Measurements from ENCODE around the gene HOXD4. TPM values are rescaled to one million over a fixed set of nuclear protein-coding genes. Genes with fewer than 3 reads are reported as not detected.

HOXD4 gene
- 60.4 TPM for polyA plus RNA-seq (ENCODE audit: insufficient read length)
- long read RNA-seq, donor 1, transcript HOXD4-201 (2 exons, 1,464 nt): major isoform, 47 of 47 reads
- long read RNA-seq, donor 1, partial matches to known transcripts: 0 of 47 reads
- long read RNA-seq, donor 1, other reads (novel, unspliced or antisense): 0 of 47 reads
- long read RNA-seq, donor 2, transcript HOXD4-201 (2 exons, 1,464 nt): major isoform, 46 of 46 reads
- long read RNA-seq, donor 2, partial matches to known transcripts: 0 of 46 reads
- long read RNA-seq, donor 2, other reads (novel, unspliced or antisense): 0 of 46 reads
- long read RNA-seq, donor 3, transcript HOXD4-201 (2 exons, 1,464 nt): major isoform, 31 of 31 reads
- long read RNA-seq, donor 3, partial matches to known transcripts: 0 of 31 reads
- long read RNA-seq, donor 3, other reads (novel, unspliced or antisense): 0 of 31 reads
- long read RNA-seq, donor 4, transcript HOXD4-201 (2 exons, 1,464 nt): major isoform, 5 of 5 reads
- long read RNA-seq, donor 4, partial matches to known transcripts: 0 of 5 reads
- long read RNA-seq, donor 4, other reads (novel, unspliced or antisense): 0 of 5 reads
- long read RNA-seq, donor 5, transcript HOXD4-201 (2 exons, 1,464 nt): major isoform, 40 of 40 reads
- long read RNA-seq, donor 5, partial matches to known transcripts: 0 of 40 reads
- long read RNA-seq, donor 5, other reads (novel, unspliced or antisense): 0 of 40 reads
- long read RNA-seq, donor 6, transcript HOXD4-201 (2 exons, 1,464 nt): major isoform, 17 of 17 reads
- long read RNA-seq, donor 6, partial matches to known transcripts: 0 of 17 reads
- long read RNA-seq, donor 6, other reads (novel, unspliced or antisense): 0 of 17 reads
- long read RNA-seq, donor 7, transcript HOXD4-201 (2 exons, 1,464 nt): major isoform, 54 of 54 reads
- long read RNA-seq, donor 7, partial matches to known transcripts: 0 of 54 reads
- long read RNA-seq, donor 7, other reads (novel, unspliced or antisense): 0 of 54 reads
- long read RNA-seq, donor 8, transcript HOXD4-201 (2 exons, 1,464 nt): major isoform, 26 of 26 reads
- long read RNA-seq, donor 8, partial matches to known transcripts: 0 of 26 reads
- long read RNA-seq, donor 8, other reads (novel, unspliced or antisense): 0 of 26 reads

DNA sequence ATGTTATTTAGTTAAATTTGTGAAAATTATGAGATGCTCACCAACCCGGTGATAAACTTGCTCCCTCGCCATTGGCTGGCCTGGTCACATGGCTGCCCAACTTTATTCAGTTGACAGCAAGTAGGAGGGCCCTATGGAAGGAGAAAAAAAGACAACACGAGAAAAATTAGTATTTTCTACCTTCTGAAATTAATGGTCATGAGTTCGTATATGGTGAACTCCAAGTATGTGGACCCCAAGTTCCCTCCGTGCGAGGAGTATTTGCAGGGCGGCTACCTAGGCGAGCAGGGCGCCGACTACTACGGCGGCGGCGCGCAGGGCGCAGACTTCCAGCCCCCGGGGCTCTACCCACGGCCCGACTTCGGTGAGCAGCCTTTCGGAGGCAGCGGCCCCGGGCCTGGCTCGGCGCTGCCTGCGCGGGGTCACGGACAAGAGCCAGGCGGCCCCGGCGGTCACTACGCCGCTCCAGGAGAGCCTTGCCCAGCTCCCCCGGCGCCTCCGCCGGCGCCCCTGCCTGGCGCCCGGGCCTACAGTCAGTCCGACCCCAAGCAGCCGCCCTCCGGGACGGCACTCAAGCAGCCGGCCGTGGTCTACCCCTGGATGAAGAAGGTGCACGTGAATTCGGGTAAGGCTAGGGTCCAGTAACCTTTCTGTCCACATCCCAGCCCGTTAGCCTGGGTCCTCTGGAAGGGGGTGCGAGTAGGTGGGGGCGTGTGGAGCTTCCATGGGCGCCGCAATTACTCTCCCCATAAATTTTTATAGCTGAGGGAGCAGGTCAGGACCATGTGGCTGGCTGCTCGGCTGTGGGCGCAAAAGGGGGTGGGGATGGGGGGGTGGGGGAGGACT is at the start of gene HOXD4:
Gene HOXD4, plus strand, starts transcription at position 109 of the 846 bp plus-strand sequence. Its CDS starts 84 bp downstream, at position 193.
- no peak for DNase-seq

DNA sequence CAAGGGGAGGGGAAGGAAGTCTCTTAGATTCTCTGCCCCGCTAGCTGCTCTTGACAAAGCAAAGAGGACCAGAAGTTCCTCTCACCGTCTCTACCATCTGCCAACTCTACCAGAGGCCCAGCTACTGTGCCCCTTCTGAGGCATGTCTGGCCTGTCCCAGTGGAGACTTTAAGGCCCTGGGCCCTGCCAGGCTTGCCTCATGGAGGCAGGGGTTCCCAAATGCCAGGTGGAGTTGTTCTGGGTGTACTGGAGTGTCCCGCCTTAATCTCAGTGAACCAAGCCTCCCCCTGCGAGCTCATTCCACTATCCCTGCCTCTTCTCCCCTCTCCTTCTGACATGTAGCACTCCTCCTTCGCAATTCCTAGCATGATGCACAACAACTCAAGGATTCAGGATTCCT is 49.5 kb upstream of the HOXD4 start:
- DNase-seq: no peak

DNA sequence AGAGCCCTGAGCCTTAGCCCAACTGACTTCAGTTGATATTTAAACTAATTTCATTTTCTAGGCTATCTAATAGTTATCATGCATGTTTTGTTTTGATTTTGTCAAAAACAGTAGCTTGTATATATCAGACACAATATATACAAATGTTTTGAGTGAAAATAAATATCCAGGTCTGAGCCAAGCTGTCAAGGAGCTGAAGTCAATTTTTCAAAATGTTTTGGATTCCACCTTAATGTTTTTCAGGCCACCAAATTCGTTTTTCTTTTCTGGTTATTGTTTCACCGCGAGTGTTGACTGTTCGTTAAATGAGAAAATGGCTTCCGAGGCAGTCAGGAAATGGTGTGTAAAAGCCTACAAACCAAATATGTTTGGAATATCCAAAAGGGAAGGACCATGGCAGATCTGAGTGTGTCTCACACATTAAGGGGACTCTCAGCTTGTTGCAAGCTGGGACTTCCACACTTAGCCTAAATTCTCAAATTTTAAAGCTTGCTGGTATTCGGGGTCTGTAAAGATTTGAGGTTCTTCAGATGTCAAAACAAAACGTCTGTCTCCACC is 49.0 kb upstream of the HOXD4 start:
- no peak for DNase-seq

DNA sequence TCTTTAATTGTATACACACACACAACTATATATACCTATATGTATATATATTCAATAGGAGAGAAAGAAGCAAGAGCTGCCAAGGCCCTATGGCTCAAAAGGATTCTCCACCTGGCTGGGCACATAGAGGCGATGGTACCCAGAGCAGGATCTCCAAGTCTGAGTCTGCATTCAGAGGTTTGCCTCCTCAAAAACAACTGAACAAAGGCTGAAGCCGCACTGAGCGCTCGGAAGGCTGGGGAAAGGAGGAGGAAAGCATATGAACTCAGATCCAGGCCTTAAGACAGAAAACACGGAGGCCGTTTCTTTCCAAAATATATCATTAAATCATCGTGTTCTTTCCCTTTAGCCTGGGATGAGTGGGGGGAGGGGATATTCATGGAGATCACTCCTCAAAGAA is 48.2 kb upstream of the HOXD4 start:
- DNase-seq: no peak

DNA sequence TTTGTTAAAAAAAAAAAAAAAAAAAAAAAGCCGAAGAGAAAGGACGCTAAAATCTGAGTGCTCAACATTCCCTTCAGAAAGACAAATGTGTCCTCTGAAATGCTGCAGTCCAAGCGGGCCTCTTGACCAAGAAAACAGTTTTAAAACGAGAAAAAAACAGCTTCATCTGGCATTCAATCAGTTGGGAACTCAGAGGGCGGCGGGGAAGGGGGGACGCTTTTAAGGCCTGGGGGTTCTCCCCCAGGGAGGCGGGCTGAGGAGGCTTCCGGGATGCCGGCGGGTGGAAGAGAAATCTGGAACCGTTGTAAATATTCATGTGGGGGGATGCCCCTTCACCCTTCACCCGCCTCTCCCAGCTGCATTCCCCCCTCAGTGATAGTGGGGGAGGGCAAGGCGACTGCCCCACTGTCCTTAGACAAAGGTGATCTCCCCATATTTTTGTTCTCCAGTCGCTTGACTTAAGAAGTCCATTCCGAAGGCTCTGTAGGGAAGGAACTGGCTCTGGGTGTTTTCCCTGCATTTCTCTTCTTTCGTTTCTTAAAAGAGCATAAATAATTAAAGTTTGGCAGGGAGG is 47.5 kb upstream of the HOXD4 start:
- DNase-seq: no peak

DNA sequence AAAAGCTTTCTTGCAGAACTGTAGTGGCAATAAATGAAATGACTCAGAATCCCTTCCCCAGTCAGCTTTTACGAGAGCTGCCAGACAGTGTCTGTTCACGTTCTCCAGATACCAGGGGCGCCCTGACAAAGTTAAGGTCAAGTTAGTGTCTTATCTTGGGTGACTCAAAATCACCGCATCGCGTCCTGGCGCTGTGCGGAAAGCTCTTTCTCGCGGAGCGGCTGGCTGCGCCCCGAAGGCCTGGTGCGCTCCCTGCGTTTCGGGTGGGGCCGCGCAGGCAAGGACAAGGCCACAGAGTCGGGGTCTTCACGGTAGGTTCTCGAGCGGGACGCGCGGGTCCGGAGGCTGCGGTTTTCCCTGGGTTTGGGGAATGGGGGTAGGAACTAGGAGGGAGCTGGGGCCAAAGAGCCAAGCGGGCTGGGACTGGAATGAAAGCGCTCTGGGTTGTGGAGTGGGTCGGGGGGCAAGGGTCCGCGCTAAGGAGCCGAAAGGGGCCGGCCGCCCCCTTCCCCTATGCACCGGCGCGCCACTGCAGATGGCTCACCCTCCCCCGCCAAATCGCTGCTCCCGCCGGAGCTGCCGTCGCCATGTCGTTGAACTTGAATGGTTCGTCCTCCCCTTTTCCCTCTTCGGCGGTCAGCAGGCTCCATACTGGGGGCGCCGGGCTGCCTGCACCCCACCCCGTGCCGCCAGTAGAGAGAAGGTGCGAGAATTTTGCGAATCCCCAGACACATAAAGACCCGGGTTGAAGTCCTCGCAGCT is 46.9 kb upstream of the HOXD4 start:
- DNase-seq: no peak

DNA sequence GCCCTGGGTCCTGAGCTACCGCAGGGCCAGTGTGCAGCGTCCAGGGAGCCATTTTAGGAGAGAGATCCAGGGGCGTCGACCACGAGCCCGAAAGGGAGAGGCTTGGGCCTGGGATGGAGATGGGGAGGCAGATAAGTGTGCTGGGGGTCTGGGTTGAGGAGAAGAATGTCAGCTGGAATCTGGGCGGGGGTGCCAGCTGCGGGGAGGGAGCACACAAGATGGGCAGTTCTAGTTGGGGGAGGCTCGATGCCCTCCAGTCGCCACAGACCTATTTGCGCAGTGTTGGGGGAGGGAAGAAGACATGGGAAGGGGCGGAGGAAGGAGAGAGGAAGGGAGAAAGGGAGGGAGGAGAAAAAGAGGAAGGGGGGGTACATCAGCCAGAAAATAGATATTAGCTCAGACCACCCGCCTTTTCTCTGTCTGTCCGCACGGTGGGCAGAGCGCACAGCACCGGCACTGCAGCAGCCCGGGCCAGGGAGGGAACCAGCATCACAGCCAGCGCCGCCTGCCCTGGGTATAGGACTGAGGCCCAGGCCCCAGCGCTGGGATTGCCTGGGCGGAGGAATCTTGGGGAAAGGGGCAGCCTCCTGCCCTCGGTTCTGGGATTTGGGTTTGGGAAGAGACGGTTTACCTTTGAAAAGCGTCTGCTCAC is 46.1 kb upstream of the HOXD4 start:
- DNase-seq: no peak

DNA sequence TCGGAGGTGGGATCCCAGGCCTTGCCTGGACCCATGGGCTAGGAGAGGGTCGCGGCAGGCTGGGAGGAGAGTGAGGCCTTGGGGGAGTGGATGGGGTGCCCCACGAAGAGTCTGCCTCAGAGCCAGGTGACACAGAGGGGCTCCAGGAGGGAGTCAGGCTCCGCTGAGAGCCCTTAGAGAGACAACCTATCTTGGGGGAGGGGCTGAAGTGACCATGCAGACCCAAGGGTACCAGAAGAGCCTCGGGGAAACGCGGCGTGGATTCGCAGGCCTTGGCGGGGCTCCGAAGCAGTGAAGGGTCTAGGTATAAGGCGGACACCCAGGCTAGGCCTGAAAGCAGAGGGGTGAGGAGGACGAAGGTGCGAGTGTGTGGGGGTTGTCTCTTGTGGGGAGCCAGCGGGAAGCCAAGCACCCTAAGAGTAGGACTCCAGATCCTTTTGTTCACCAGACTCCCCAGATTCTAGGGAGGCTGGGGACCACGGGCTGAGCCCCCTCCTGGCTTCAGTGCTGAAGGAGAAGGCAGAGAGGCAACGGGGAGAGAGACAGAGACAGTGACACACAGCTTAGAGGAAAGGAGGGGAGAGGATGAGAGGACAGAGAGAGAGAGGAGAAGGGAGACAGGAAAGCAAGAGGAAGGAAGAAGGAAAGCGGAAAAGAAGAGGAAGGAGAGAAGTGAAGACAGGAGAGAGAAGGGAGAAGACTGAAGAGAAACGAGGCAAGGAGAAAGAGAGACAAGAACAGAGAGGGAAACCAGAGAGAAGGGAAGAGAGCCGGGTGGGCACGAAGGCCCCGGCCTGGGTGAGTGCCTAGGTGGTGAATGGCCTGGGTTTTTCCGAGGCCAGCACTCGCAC is 45.4 kb upstream of the HOXD4 start:
- no peak for DNase-seq

DNA sequence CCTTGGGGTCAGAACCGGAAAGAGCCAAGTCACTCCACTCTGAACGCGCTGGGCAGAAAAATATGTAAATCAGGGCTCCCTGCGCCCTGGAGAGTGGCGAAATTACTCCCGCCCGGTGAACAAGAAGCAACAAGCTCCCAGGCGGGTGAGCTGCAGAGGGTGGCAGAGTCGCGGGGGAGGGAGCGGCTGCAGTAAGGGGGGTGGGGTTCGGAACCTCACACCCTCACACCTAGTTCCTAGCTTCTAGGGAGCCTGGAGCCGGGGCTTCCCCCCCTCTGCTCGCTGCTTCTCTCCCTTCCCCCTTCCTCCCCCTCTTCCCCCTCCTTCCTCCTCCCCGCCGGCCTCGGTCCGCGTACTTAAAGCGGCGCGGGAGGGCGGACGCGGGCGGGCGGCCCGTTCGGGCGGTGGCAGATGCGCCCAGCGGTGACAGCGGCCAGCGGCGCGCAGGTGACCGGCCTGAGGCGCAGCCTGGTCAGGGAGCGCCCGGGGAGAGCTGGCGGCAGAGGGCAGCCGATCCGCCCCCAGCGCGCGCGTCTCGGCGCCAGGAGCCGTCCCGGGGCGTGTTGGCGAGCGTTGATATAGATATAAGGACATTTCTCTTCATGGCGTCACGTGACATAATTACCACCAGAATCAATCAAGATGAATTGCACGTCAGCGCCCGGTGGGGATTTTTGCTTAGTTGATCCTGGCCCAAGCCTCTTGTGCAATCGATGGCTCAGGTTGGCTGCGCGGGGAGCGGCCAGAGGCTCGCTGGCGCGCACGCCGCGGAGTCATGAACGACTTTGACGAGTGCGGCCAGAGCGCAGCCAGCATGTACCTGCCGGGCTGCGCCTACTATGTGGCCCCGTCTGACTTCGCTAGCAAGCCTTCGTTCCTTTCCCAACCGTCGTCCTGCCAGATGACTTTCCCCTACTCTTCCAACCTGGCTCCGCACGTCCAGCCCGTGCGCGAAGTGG is 44.5 kb upstream of the HOXD4 start, which contains the start of gene HOXD11:
Gene HOXD11, plus strand, starts transcription at position 700 of the 959 bp plus-strand sequence. Its CDS starts 76 bp downstream, at position 776.
- no peak for DNase-seq

DNA sequence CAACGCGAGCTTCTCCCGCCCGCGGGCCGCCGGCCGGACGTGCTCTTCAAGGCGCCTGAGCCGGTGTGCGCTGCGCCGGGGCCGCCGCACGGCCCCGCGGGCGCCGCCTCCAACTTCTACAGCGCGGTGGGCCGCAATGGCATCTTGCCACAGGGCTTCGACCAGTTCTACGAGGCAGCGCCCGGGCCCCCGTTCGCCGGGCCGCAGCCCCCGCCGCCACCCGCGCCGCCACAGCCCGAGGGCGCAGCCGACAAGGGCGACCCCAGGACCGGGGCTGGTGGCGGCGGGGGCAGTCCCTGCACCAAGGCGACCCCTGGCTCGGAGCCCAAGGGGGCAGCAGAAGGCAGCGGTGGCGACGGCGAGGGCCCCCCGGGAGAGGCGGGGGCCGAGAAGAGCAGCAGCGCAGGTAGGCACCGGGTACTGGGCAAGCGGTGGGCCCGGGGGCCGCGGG is 43.6 kb upstream of the HOXD4 start:
- no peak for DNase-seq

DNA sequence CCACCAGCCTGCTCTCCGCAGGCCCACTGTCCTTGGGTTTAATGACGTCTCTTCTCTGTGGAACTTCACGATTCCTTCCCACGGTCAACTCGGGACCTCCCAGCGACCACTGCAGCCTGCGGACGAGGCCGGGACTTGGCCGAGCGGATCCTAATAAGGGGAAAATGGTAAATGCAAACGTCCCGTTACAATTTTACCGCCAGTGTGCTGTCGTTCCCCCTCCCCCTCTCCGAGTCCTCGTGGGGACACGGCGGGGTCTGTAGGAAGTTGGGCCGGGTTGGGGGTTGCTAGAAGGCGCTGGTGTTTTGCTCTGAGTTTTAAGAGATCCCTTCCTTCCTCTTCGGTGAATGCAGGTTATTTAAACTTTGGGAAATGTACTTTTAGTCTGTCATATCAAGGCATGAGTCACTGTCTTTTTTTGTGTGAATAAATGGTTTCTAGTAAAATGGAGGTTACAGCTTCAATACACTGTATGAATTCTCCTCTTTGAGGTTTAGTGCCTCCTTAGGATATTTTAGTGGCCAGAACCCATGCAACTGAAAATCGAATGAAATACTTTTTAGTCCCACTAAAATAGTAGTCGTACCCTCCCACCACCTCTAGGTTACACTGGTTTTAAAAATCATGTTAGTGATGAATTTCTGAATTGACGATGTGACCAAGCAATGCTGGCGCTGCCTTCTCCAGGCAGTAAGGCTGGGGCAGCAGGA is 42.0 kb upstream of the HOXD4 start:
- no peak for DNase-seq

DNA sequence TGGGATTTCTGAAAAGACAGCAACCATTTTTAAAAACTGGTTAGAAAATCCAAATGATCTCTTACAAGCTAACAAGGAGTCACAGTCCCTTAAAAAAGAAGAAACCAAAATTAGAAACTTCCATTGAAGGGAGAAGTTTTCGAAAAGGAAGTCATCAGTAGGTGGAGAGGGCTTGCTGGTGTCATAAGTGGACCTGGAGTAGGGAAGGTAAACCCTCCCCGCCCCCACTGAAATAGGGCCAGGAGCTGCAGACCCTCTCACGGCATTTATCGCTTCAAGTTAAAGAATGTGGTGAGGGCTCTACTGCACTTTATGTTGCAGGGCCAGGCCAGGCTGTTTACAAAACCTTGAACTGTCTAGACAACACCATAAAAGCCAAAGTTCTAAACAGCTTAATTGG is 41.4 kb upstream of the HOXD4 start:
- DNase-seq: no peak

DNA sequence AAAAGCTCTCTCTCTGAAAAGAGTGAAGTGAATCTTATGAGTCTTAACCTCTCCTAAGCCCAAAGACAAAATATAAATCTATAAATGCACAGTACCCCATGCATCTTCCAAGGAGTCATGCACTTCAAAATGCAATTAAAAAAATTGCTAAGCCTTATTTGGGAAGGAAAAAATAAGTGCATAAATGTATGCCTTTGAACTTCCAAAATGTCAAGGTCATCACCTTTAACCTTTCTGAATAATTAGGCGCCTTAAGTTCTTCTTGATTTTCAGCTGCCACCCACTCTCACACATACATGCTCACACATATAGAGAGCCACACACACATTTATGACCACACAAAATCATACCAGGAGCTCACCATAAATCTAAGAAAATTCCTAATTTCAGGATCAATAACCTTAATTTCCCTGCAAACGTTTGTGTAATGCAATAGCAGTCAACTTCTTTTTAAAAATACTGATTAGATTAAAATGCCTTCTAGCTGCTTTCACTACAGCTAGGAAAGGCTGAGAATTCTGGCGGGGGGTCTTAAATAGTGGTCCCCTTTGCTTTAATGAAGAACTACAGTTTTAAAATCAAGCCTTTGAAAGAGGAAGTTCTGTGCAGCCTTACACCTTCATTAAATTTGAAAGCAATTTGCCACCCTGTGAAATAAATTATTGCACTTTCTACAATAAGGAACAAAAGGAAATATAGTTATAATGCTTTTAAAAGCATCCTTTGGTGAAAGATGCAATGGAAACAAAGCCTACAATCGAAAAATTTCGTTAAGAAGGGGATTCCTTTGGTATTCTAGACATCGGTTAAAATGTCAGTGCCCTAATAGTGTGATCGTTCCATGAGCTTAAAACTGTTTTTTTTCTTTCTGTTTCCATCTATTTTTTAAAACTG is 40.7 kb upstream of the HOXD4 start:
- DNase-seq: no peak

DNA sequence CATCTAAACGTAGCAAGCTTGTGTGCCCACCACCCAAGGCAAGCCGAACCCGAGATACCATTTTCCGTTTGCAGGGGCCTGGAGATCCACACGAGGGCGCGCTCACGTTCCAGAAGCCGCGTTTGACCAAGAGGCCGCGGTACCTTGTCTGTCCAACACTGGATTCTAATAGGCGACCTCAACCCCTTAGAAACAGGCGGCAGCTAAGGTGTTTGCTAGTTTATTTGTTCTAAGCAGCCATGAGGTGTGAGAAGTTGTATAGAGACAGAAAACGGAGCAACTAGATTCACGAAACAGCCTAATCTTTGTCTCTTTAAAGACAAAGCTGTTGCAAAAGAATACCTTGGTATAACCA is 40.1 kb upstream of the HOXD4 start:
- peak; percentile 92 for DNase-seq

DNA sequence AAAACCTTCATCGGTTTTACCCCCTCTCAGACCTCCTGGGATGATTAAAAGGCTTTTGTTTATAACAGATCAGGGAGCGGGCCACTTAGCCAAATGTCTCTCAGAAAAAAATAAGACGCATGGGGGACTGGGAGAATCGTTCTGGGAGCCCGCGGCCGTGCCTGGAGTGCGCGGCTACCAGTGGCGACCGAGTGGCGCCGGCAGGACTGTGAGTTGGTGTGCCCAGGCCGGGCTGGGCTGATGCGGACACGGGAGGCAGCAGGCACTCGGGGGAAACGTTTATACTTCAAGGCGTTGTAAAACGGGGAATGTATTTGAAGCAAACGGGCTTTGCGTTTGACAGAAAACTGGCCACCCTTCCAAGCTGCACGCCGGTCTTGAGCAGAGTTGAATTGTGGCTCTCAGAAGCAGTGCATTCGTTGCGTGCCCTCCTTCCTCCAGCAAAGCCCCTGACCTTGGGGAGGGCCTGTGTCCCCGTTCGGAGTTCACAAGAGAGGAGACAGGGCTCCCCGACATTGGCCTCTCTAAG is 39.4 kb upstream of the HOXD4 start:
- DNase-seq: no peak

Data from left kidney (tissue), 8 donors.